Progenitor cell of endocrine pancreas (in vitro differentiated cells): ENCODE data around the gene IL6. TPM values are rescaled to one million over a fixed set of nuclear protein-coding genes. Genes with fewer than 3 reads are reported as not detected.

ENCODE experiments used
- DNase-seq: peaks from one replicate; pipeline ENCODE4 v3.0.0; 2021; ENCODE audit warnings: low spot score; ENCODE audit not compliant: unreplicated experiment
- H3K27ac Mint-ChIP-seq: 2 replicates; pipeline ENCODE4 v1.8.0; 2021; ENCODE audit warnings: mild to moderate bottlenecking, moderate library complexity, mixed read lengths
- H3K27me3 Mint-ChIP-seq: 2 replicates; pipeline ENCODE4 v1.8.0; 2021; ENCODE audit warnings: mixed read lengths
- H3K36me3 Mint-ChIP-seq: 2 replicates; pipeline ENCODE4 v1.8.0; 2022; ENCODE audit warnings: mixed read lengths; ENCODE audit not compliant: insufficient read depth
- H3K4me1 Mint-ChIP-seq: 2 replicates; pipeline ENCODE4 v1.8.0; 2021; ENCODE audit warnings: low read depth, mixed read lengths
- H3K4me3 Mint-ChIP-seq: 2 replicates; pipeline ENCODE4 v1.8.0; 2021; ENCODE audit warnings: low read depth, mild to moderate bottlenecking, moderate library complexity, mixed read lengths
- H3K9me3 Mint-ChIP-seq: 2 replicates; pipeline ENCODE4 v1.8.0; 2021; ENCODE audit warnings: low read depth, mixed read lengths
- CTCF ChIP-seq: fragments of 200-600 bp; sonication (generic); IDR thresholded peaks from one replicate; pipeline ENCODE4 v1.5.0; 2021; ENCODE audit warnings: antibody characterized with exemption, mild to moderate bottlenecking; ENCODE audit not compliant: unreplicated experiment
- total RNA-seq: library from RNA; stranded (reverse); gene quantifications from 2 replicates; pipeline ENCODE4 v1.2.1, GENCODE V29; 2021

The IL6 gene
- total RNA-seq, 1 donor from 2014 or later, result not detected

GRCh38 chr7:22728401-22729029 is 1.5 kb downstream of the IL6 start:
- peaks cover 9% of the 10 kb centered on the region for H3K4me1 Mint-ChIP-seq
- H3K9me3 Mint-ChIP-seq, result no peaks in the 10 kb centered on the region
- H3K36me3 Mint-ChIP-seq, result no peaks in the 10 kb centered on the region
- peak; percentile 42 for TF ChIP-seq CTCF
- peaks cover 15% of the 10 kb centered on the region for H3K27me3 Mint-ChIP-seq
- H3K27ac Mint-ChIP-seq, result no peak overlapping the region
- no peak overlapping the region for H3K4me3 Mint-ChIP-seq
- no peak for DNase-seq

- TF ChIP-seq CTCF, result no peak
- Mint-ChIP-seq H3K36me3 (no peaks in the 10 kb centered on the region), H3K9me3 (no peaks in the 10 kb centered on the region), H3K27ac (no peak overlapping the region), H3K27me3 (peaks cover 13% of the 10 kb centered on the region), H3K4me1 (peaks cover 9% of the 10 kb centered on the region), H3K4me3 (no peak overlapping the region)
- no peak for DNase-seq
Observed at GRCh38 chr7:22729180-22729825, 2.3 kb downstream of the IL6 start.

GRCh38 chr7:22730066-22730710 is 3.2 kb downstream of the IL6 start:
- no peak for TF ChIP-seq CTCF
- Mint-ChIP-seq H3K4me1 (peaks cover 9% of the 10 kb centered on the region), H3K9me3 (no peaks in the 10 kb centered on the region), H3K27me3 (peaks cover 13% of the 10 kb centered on the region), H3K36me3 (no peaks in the 10 kb centered on the region), H3K4me3 (no peak overlapping the region), H3K27ac (no peak overlapping the region)
- no peak for DNase-seq

GRCh38 chr7:22730921-22731654 is 4.1 kb downstream of the IL6 start:
- TF ChIP-seq CTCF, result no peak
- peaks cover 8% of the 10 kb centered on the region for H3K4me1 Mint-ChIP-seq
- no peak overlapping the region for H3K27ac Mint-ChIP-seq
- no peak for DNase-seq
- no peaks in the 10 kb centered on the region for H3K36me3 Mint-ChIP-seq
- no peaks in the 10 kb centered on the region for H3K9me3 Mint-ChIP-seq
- H3K27me3 Mint-ChIP-seq, result peaks cover 10% of the 10 kb centered on the region
- no peak overlapping the region for H3K4me3 Mint-ChIP-seq

- Mint-ChIP-seq H3K9me3 (peaks cover 4% of the 10 kb centered on the region), H3K27me3 (peaks cover 6% of the 10 kb centered on the region), H3K27ac (no peak overlapping the region), H3K4me3 (no peak overlapping the region), H3K4me1 (peaks cover 4% of the 10 kb centered on the region), H3K36me3 (no peaks in the 10 kb centered on the region)
- TF ChIP-seq CTCF, result no peak
- DNase-seq, result no peak
Observed at GRCh38 chr7:22731766-22732165, 4.8 kb downstream of the IL6 start.
